Activated CD8-positive, alpha-beta memory T cell treated with anti-CD3 and anti-CD28 coated beads, Interleukin-2, amount 50 U/mL, for 4 hours (primary cell): ENCODE measurements around the gene TRAF5.
"Not testable (repeated sequence)": the region's sequence is repeated elsewhere in the genome, so short reads cannot be mapped to it uniquely, and the experiment has no call there.

Source experiments
- DNase-seq: peaks from one replicate; pipeline ENCODE4 v3.0.0-alpha.2; 2020

Gene TRAF5, protein sequence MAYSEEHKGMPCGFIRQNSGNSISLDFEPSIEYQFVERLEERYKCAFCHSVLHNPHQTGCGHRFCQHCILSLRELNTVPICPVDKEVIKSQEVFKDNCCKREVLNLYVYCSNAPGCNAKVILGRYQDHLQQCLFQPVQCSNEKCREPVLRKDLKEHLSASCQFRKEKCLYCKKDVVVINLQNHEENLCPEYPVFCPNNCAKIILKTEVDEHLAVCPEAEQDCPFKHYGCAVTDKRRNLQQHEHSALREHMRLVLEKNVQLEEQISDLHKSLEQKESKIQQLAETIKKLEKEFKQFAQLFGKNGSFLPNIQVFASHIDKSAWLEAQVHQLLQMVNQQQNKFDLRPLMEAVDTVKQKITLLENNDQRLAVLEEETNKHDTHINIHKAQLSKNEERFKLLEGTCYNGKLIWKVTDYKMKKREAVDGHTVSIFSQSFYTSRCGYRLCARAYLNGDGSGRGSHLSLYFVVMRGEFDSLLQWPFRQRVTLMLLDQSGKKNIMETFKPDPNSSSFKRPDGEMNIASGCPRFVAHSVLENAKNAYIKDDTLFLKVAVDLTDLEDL

DNA sequence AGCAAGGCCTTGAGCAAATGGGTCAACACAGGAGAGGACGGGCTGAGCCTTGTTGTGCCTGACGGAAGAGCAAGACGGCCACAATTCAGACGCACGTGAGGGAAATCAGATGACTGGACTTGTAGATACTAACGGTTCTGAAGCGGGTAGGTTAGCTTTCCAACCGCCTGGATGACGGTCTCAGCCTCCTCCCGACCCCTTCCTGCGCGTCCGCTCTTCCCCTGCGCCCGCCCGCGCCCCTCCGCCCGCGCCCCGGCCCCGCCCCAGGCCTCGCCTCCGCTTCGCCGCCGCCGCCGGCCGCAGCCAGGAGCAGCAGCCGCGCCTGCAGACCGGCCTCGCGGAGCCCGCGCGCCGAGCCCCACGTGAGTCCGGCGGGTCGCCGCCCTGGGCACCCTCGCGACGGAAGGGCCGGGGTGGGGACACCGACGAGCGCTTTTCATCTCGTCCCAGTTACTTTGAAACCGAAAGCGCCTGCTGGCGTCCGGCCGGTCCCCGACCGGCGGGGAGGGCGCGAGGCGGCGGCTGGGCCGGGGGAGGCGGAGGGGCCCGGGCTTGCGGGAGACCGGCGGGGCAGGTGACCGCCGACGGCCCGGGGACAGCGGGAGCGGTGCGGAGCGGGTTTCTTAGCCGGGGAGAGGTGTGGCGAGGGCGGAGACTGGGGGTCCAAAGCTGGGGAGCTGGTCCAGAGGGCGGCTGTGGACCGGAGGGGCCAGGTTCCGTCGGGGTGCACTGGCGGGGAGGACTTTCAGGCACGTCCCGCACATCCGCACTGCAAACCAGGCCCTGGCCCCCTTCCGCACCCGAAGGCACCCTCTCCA, at the start of gene TRAF5:
Gene TRAF5 (plus strand): TSS at position 306 of the 818 bp plus-strand sequence. CDS start 26,407 bp downstream, outside the sequence.
- peak; percentile 59 for DNase-seq

- no peak for DNase-seq
These were observed 47.3 kb upstream of the TRAF5 start for GRCh38 chr1:211279340-211279739.

GRCh38 chr1:211280910-211281309, 45.7 kb upstream of the TRAF5 start:
- no peak for DNase-seq

DNA sequence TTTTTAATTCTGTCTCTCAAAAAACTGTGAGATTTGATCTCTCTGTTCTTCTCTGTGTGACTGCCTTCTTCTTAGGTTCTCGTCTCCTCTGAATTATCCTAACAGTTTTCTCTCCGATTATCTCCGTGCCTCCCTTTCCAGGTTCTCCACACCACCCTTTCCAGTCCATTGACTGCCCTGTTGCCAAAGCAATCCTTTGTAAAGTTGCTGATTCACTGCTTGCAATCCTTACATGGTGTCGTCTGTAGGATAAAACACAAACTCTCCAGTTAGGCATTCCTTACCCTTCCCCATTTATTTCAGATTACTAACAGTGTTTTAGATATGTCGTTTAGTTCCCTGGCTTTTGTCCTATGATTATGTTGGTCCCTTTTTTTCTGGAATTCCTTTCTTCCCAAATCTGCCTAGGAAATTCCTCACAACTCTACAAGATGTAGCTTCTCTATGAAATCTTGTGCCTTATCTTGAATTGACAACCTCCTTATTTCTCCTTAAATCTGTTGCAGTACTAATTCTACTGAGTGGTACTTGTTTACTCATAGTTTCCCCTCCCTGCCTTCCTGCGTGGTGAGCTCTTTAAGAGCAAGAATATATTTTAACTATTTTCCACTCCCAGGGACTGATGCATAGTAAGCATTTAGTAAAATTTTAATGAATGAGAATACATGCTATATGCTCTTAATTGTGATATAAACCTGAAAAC, 45.2 kb upstream of the TRAF5 start:
- no peak for DNase-seq

GRCh38 chr1:211282023-211282373, 44.6 kb upstream of the TRAF5 start:
- DNase-seq: no peak

DNA sequence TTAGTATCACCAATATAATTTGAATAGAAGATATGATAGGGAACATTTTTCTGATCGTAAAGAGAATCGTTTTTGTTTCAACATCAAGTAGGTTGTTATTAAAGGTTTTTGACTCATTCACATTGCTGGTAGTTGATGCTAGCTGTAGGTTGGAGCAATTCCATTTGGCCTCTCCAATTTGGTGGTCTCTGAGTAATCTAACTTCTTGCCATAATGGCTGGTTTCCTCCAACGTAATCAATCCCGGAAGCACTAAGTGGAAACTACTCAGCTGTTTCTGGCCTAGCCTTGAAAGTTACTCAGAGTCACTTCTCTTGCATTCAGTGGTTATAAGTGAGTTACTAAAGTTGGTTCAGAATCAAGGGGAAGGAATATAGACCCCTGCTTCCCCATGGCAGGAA, 41.4 kb upstream of the TRAF5 start:
- no peak for DNase-seq

DNA sequence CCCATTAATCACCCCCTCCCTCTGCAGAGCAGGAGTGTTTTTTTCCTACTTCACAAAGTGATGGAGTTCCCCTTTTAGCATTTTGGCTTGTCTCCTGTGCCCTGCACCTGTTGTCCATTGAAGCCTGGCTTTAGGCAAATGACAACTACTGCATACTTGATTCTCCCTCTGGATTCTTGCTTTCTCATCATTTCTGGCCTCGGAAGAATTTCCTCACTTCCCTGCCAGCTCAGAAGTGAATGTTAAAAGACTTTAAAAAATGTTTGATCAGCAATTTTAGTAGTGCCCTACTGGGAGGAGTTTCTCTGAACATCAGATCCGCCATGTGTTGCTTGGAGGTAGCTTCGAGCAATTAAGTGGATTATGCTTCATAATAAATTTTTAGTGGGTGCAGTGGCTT, 39.4 kb upstream of the TRAF5 start:
- no peak for DNase-seq

GRCh38 chr1:211292411-211292810, 34.2 kb upstream of the TRAF5 start:
- DNase-seq: no peak

- DNase-seq: no peak
These were observed 30.2 kb upstream of the TRAF5 start for GRCh38 chr1:211296396-211296795.

DNA sequence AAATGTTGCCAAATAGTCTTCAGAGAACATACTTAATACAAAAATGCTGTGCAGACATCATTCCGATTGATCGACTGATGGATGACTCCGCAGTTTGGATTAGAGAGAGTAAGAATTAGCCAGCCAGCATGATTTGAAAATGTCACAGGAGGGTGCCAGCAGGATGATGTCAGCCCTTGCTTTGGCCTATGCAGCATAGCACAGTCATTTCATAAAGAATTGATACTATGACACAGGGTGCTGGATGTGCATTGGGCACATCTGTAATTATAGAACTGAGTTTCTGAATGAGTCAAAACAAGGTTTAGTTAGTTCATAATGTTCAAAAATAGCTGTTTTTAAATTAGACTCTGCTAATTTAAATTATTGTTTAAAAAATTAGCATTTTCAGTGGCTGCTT, 21.6 kb upstream of the TRAF5 start:
- no peak for DNase-seq

DNA sequence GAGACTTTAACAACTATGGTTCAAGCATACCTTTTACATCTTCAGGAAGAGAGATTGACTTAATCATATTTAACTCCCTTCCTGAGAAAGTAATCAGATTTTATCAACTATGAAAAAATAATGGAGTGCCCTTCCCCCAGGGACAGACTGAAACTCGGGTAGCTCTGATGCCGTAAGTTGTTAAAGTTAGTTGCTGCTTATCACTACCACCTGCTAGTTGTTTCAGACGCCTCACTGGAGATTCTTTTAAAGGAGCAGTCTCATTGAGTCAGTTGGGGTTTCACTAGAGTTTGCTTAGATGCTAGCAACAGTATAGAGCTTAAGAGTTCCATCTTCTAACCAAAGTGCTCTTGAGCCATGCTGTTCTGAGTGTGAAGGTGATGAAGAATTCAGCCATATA, 17.0 kb upstream of the TRAF5 start:
- no peak for DNase-seq

DNA sequence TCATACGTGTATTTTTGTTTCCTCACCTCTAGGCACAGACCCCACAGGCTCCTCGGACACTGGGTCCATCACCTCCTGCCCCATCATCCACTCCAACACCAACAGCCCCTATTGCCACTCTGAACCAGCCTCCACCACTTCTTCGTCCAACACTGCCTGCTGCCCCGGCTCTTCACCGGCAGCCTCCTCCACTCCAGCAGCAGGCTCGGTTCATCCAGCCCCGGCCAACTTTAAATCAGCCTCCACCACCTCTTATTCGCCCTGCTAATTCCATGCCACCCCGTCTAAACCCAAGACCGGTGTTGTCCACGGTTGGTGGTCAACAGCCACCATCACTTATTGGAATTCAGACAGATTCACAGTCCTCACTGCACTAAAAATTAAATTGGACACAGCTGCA, 13.2 kb upstream of the TRAF5 start:
- DNase-seq: no peak

DNA sequence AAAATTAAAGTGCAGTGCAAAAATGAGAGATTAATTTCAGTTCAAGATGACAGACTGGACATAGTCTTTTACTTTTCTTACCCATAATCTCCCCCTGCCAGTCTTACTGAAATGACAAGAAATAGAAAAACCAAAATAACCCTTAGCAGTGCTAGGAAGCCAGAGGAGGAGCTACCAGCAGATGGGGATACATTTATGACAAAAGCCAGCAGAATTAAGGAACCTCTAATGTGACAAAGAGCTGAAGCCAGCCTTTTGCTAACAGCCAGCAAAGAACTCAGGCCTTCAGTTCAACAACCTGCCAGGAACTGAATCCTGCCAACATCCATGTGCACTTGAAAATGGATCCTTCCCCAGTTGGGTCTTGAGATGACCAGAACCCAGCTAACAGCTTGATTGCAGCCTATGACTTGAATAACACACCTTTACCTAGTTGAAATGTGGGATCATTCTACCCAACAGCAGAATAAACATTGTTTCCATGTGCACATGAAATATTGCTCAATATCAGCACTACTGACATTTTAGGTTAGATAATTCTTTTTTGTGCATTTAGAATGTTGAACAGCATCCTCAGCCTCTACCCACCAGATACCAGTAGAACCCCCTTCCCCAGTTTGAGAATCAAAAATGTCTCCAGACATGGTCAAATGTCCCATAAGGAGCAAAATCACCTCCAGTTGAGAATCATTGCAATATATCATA, 7.9 kb upstream of the TRAF5 start:
- no peak for DNase-seq

DNA sequence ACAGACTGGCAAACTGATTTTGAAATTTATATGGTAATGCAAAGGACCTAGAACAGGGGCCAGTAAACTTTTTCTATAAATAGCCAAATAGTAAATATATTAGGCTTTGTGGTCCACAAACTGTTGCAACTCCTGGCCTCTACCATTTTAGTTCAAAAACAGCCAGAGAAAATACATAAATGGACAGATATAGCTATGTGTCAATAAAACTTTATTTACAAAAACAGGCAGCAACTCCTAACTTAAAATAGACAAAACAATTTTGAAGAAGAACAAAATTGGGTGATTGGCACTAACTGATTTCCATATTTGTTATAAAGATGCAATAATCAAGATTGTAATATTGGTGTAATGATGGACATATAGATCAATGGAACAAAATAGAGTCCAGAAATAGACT, 6.7 kb upstream of the TRAF5 start:
- DNase-seq: no peak

DNA sequence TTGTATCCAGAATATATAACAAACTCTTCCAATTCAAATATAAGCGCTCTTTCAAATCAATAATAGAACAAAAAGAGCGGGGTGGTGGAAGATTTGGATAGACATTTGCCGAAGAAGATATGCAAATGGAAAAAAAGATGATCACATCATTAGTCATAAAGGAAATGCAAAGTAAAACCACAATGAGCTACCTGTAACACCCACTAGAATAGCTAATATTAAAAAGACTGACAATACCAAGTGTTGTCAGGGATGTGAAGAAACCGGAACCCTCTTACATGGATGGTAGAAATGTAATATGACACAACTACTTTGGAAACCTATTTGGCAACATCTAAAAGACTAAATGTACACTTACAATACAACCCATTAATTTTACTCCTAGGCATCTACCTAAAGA, 5.7 kb upstream of the TRAF5 start:
- DNase-seq: no peak

DNA sequence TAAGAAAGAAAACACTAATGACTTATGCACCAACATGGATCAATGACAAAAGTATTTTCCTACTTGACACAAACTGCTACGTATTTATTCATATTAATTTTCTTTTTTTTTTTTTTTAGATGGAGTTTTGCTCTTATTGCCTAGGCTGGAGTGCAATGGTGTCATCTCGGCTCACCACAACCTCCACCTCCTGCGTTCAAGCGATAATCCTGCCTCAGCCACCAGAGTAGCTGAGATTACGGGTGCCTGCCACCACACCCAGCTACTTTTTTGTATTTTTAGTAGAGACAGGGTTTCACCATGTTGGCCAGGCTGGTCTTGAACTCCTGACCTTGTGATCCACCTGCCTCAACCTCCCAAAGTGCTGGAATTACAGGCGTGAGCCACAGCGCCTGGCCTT, 5.0 kb upstream of the TRAF5 start:
- not testable (repeated sequence) for DNase-seq

- peak; percentile 63 for DNase-seq
These were observed 3.2 kb upstream of the TRAF5 start for GRCh38 chr1:211323156-211324063.

GRCh38 chr1:211324992-211325775, 1.4 kb upstream of the TRAF5 start:
- DNase-seq: no peak

GRCh38 chr1:211326140-211326527, 499 bp upstream of the TRAF5 start:
- DNase-seq: no peak

- DNase-seq: peak; percentile 29
These were observed 801 bp downstream of the TRAF5 start for GRCh38 chr1:211327346-211327921.
